Activated effector memory CD4-positive, alpha-beta T cell treated with Interleukin-2 at 50 U/mL for 16 hours (primary cell): Measurements from ENCODE around the gene PLA2G10.
"Not testable (repeated sequence)": the region's sequence is repeated elsewhere in the genome, so short reads cannot be mapped to it uniquely, and the experiment has no call there.

ENCODE experiments used
- DNase-seq: peaks from one replicate; pipeline ENCODE4 v3.0.0-alpha.2; 2020

The PLA2G10 gene

DNA sequence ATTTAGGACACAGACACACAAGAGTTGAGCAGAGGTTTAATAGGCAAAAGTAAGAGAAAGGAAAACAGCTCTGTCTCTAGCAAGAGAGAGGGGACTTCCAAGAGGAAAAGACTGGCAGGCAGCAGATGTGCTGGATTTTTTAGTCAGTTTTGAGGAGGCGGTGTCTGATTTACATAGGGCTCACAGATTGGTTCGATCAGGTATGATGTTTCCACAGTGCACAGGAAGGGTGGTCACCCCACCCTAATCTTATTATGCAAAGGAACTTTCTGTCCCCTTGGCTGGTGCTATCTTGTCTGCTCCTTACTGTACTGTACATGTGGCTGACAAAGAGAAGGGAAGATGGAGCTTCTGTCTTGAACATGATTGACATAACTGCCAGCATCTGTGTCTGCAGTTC is 36.0 kb downstream of the PLA2G10 start:
- no peak for DNase-seq

DNA sequence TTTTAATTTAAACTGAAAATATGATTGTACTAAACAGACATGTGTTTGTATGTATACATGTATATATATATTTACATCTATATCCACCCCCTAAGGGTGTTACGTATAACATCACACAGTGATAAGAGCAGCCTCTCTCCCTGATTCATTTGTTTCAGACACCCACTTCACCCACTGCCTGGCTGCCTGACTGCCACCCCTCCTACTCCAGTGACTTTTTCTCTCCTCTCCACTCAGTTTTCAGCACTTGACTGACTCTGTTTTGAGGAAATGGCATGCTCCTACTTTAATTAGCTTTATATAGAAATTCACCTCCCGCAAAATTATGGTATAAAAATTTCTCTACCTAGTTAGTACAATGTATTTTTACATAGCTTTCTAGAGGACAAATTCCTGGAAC is 41.4 kb downstream of the PLA2G10 start:
- no peak for DNase-seq

DNA sequence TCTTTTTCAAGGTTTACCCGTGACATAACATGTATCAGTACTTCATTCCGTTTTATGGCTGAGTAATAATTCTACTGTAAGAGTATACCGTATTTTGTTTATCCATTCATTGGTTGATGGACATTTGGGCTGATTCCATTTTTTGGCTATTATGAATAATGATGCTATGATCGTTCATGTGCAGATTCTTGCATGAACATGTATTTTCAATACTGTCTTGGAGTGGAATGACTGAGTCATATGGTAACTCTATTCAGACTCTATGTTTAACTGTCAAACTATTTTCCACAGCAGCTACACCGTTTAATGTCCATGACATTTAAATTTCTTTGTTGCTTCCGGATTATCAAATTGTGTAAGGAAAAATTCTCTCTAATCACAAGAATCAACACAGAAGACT is 43.5 kb downstream of the PLA2G10 start:
- no peak for DNase-seq

DNA sequence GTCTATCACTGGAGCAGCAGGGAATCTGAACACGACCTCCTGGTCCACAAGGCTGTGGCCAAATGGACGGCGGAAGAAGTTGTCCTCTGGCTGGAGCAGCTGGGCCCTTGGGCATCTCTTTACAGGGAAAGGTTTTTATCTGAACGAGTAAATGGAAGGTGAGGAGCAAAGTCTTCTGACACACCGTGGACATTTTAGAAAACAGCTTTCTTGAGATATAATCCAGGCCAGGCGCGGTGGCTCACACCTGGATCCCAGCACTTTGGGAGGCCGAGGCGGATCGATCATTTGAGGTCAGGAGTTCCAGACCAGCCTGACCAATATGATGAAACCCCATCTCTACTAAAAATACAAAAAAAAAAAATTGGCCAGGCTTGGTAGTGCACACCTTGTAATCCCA is 44.3 kb downstream of the PLA2G10 start:
- no peak for DNase-seq

DNA sequence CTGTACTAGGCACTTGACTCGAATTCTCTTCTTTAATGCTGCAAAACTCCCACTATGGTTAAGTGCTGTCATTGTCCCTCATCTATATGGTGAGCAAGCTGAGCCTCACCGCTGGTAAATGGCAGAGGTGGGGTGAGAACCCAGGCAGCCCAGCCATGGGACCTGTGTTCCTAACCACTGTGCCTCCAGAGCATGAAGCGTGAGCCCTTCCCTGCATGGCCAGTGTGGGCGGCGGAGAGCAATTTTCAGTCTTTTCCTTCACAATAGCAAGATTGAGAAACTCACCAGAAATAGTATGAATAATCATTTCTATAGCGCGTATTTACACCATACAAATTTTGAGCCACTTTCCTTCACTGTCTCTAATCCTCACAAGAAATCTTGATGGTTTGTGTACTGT is 52.2 kb downstream of the PLA2G10 start:
- no peak for DNase-seq

DNA sequence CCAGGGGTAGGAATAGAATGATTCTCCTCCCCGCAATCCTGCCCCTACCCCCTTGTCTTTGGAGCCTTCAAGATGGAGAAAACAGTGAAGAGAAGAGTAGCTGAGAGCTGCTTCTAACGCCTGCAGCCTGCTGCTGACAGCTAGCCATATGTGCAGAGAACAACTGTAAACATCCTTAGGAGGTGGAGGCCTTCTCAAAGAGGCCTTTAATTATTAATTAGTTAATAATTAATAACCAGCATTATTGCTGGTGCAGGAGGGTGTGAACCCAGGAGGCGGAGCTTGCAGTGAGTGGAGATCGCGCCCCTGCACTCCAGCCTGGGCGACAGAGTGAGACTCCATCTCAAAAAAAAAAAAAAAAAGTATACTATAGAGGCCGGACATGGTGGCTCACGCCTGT is 52.9 kb downstream of the PLA2G10 start:
- DNase-seq: no peak

DNA sequence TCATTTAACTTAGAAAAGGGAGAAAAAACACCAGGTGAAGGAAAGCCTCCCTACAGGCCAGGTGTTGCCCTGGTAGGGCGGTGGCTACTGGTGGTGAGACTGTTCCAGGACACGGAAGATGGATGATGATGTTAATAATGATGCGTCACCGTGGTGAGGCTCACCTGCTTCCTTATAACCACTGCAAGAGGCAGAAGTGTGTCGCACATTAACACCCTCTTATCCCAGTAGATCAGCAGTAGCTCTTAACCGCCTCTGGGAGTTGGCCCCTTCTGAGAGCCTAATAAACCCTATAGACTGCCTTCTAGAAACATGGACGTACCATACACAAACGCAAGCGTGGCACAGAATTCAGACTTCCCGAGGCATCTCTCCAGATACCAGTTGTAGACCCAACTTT is 53.6 kb downstream of the PLA2G10 start:
- no peak for DNase-seq

DNA sequence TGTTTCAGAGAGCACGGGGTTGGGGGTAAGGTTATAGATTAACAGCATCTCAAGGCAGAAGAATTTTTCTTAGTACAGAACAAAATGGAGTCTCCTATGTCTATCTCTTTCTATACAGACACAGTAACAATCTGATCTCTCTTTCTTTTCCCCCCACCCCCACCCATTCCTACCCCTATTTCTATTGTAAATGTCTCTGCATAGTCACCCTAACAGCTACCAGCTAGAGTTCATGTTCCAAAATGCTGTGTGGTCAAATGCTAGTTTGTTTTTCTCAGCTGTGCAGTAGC is 57.2 kb downstream of the PLA2G10 start:
- not testable (repeated sequence) for DNase-seq

DNA sequence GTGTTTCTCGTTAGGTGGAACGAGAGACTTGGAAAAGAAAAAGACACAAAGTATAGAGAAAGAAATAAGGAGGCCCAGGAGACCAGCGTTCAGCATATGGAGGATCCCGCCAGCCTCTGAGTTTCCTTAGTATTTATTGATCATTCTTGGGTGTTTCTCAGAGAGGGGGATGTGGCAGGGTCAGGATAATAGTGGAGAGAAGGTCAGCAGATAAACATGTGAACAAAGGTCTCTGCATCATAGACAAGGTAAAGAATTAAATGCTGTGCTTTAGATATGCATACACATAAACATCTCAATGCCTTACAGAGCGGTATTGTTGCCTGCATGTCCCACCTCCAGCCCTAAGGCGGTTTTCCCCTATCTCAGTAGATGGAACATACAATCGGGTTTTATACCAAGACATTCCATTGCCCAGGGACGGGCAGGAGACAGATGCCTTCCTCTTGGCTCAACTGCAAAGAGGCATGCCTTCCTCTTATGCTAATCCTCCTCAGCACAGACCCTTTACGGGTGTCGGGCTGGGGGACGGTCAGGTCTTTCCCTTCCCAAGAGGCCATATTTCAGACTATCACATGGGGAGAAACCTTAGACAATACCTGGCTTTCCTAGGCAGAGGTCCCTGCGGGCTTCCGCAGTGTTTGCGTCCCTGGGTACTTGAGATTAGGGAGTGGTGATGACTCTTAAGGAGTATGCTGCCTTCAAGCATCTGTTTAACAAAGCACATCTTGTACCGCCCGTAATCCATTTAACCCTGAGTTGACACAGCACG is 57.7 kb downstream of the PLA2G10 start:
- DNase-seq: not testable (repeated sequence)

DNA sequence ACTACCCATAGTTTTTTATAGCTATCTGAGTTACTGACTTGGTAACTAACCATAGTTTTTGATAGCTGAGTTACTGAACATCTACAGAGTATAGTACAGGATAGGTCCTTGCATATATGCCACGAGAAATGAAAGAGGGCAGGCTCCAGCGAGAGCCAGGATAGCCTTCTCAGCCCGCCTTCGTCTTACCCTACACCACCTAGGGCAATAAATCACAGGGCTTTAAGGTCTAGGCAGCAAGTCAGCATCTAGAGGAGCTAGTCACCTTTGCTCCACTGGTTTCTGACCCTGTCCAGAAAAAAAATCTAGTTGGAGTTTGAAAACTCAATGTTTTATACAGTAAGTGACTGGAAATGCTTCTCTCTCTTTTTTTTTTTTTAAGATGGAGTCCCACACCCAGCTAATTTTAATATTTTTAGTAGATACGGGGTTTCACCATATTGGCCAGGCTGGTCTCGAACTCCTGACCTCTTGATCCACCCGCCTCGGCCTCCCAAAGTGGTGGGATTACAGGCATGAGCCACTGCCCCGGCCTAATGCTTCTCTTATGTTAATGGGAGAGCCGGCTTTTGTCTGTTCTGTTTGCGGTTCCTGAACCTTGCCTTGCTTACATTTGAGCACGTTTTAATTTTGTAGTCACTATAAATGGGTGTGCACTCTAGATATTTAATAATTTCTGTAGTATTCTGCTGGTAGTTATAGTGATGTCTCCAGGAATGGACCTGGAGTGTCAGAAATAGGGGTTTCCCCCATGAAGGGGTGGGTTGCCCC is 58.5 kb downstream of the PLA2G10 start:
- DNase-seq: no peak

DNA sequence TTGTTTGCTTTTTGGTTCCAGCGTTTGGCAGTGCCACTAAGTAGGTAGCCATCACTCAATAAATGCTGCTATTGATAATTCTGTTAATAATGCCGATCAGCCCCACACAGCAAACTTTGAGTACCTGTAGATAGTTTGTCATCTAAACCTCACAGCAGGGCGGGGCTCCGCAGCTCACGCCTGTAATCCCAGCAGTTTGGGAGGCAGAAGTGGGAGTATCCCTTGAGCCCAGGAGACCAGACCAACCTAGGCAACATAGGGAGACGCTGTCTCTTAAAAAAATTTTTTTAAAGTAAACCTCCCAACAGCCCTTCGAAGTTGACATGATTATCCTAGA is 59.8 kb downstream of the PLA2G10 start:
- no peak for DNase-seq

DNA sequence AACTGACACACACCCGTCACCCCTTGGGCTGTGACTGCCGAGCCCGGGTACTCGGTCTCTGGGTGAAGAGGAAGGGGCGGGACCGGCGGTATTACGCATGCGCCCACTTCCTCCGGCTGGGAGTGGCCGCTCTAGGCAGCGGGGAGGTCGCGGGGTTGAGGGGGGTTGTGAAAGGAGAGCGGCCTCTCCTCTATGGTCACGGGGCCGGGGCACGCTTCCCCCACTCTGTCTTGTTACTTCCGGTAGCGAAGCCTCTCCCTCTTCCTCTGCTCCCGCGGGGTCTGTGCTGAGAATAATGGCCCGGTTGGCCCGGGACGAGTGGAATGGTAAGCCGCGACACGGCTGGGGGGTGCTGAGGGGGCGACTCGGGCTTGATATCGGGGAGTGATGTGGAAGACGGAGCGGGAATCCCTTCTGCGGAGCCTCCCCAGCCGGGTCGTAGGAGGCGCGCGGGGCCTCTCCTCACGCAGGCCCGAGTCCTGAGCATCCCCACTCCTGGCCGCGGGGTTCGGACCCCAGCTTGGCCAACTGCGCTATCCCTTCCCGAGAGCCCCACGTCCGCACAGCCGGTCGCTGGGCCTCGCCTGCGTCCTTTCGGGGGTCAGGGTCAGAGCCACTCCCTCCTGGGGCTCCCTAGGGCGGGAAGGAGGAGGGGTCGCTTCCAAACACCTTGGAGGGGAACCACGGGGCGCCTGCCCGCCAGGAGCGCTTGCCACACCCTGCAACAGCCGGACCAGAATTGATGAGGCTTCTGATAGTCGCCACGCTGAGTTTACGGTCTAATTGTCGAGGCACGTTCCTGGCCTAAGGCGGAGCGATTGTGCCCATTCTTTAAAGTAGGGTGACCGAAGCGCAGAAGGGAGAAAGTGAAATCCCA is 61.2 kb downstream of the PLA2G10 start, which contains the start of gene BFAR:
Gene BFAR (plus strand): TSS at position 259 of the 877 bp plus-strand sequence. CDS start 11,396 bp downstream, outside the sequence.
- DNase-seq: peak; percentile 99

DNA sequence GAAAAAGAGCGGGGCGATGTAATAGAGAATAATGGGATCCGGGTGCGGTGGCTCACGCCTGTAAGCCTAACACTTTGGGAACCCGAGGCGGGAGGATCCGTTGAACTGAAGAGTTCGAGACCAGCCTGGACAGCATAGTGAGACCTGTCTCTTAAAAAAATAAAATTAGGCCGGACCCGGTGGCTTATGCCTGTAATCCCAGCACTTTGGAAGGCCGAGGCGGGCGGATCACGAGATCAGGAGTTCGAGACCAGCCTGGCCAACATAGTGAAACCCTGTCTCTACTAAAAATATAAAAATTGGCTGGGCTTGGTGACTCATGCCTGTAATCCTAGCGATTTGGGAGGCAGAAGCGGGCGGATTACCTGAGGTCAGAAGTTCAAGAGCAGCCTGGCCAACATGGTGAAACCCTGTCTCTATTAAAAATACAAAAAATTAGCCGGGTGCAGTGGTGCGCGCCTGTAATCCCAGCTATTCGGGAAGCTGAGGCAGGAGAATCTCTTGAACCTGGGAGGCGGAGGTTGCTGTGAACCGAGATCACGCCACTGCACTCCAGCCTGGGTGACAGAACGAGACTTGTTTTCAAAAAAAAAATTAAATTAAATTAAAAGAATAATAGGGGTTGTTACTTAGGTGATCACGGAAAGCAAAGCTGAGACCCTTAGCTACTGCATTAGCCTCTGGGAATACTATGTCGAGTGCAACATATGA is 63.3 kb downstream of the PLA2G10 start:
- not testable (repeated sequence) for DNase-seq

DNA sequence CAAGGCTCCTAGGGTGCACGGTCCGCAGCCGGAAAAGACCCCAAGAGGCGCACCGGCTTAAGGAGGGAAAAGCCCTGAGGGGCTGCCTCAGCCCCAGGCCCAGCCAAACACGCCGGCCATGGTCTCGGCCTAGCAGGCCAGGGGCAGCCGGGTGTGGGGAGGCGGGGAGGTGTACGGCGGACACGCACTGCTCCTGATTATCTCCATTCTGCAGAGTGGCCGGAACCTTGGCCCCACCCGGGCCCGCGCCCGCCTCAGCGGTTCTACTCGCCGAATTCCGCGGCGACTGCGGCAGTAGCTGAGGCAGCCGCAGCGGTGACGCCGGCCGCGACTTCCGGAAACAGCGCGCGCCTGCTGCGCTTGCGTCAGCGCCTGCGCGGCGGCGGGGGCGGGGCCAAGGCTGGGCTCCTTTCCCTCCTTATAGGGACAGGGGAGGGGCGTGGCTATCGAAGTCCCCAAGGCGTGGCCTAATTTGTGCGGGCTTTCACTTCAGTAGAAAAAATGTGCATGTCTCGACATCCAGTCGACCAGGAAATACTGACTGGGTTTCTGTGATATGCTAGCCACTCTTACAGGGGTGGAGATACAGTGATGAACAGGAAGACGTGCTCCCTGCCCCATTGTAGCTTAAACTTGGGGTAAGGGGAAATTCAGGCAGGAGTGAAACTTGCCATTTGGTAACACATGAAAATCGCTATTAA is 64.0 kb downstream of the PLA2G10 start, which contains the start of gene PARN:
Gene PARN (minus strand): TSS at position 342 of the 701 bp plus-strand sequence. CDS start 135 bp downstream, at position 207.
- peak; percentile 95 for DNase-seq

DNA sequence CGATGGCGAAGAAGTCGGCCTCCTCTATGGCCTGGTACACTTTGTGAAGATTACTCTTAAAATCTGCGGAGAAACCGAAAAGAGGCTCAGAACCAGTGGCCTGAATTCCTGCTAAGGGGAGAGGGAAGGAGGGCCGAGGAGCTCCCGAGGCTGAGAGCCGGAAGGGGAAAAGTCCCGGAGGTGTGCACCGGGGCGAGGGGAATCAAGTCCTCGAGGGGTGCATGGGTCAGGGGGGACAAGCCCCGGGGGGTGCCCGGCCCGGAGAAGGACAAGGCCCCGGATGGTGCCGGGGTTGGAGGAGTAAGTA is 64.5 kb downstream of the PLA2G10 start:
- DNase-seq: no peak

DNA sequence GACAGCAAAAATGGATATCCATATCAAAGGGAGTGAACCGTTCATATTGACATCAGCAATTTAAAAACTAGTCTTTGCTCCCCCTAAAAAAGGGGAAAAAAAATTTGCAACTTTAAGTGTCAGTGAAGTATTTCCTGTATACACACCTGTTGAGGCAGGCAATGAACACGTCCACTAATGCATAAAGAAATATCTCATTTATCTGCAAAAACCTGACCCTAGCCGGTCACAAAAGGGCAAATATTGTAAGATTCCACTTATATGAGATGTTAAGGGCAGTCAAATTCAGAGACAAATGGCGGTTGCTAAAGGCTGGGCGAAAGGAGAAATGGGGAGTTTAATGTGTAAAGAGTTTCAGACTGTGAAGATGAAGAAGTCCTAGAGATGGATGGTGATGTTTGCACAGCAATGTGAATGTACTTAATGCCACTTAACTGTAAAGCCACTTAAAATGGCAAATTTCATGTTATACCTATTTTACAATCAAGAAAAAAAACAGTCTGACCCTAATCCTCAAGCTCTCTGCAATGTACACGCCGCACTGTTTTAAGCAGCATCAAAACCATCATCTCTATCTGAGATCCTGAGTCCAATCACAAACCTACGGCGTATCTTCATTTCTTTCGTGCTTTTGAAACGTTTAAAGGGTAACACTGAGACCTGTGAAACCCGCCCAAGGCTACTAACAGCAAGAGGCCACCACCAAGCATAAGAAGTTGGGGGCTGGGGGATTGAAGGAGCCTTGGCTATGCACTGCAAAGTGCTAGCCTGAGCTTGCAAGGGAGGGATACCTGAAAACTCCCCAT is 65.1 kb downstream of the PLA2G10 start:
- peak; percentile 5 for DNase-seq

DNA sequence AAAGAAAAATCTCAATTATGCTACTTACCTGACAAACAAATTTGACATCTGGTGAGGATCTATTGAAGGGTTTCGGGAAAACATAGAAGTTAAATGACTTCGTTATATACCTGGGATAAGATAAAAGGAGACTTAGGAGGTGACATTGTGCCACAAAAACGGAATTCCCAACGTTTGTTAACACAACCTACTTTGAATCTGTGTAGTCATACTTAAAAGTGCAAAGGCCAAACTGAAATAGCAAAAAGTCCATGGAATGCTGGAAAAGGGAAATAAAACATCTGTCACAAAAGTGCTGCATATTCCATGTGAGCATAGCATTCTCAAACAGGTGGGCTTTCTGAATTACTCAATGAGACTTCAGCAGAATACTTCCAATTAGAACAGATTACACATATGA is 67.0 kb downstream of the PLA2G10 start:
- DNase-seq: no peak
